ENCODE results near the gene PKMYT1.

- TF ChIP-seq, protein P1, sequence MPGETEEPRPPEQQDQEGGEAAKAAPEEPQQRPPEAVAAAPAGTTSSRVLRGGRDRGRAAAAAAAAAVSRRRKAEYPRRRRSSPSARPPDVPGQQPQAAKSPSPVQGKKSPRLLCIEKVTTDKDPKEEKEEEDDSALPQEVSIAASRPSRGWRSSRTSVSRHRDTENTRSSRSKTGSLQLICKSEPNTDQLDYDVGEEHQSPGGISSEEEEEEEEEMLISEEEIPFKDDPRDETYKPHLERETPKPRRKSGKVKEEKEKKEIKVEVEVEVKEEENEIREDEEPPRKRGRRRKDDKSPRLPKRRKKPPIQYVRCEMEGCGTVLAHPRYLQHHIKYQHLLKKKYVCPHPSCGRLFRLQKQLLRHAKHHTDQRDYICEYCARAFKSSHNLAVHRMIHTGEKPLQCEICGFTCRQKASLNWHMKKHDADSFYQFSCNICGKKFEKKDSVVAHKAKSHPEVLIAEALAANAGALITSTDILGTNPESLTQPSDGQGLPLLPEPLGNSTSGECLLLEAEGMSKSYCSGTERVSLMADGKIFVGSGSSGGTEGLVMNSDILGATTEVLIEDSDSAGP (CRISPR knock-in tag; IDR thresholded peaks at IDR 0.05): no peak
- TF ChIP-seq POLR2AphosphoS5 (IDR thresholded peaks at IDR 0.05; ENCODE audit: control insufficient read depth, insufficient read depth, low read depth, low read length) (no peak), RCOR1 (IDR thresholded peaks at IDR 0.05; ENCODE audit: borderline replicate concordance in 1 of 2, low read depth in 2 of 2, low read length in 2 of 2) (no peak), SPI1 (IDR thresholded peaks at IDR 0.05; ENCODE audit: borderline replicate concordance, low read depth, low read length) (no peak), ZBTB33 (CRISPR knock-in tag; IDR thresholded peaks at IDR 0.05) (no peak), CTCF (IDR thresholded peaks at IDR 0.05 in 2 of 3, conservative IDR thresholded peaks at IDR 0.05 in 1 of 3; ENCODE audit: insufficient read depth in 2 of 3, low read depth in 1 of 3, low read length in 3 of 3) (no peak), CCNT2 (IDR thresholded peaks at IDR 0.05; ENCODE audit: borderline replicate concordance, extremely low read depth, insufficient read length, low read depth, low read length) (no peak), RUNX1 (IDR thresholded peaks at IDR 0.05; ENCODE audit: low read depth) (no peak), POLR2A (conservative IDR thresholded peaks at IDR 0.05) (no peak), NR2C1 (IDR thresholded peaks at IDR 0.05) (no peak), NR2C1 (tag; IDR thresholded peaks at IDR 0.05) (no peak), ZBTB17 (CRISPR knock-in tag; IDR thresholded peaks at IDR 0.05) (no peak)
Measured at GRCh38 chr16:2986623-2987188, 6.5 kb upstream of the PKMYT1 start.
